Right atrium auricular region (tissue), 2 donors: Measurements from ENCODE around the gene THBS1. TPM values are rescaled to one million over a fixed set of nuclear protein-coding genes. Genes with fewer than 3 reads are reported as not detected.

Experiments
- DNase-seq: peaks from one replicate; pipeline ENCODE4 v3.0.0-alpha.2; 2019; ENCODE audit warnings: low spot score
- H3K27ac ChIP-seq, 2 donors: fragments of 200-600 bp; sonication (generic); 1 replicate in 1 of 2; 2 replicates in 1 of 2; pipeline ENCODE4 v1.5.1; 2016 to 2019
- H3K27me3 ChIP-seq, 2 donors: fragments of 200-600 bp; sonication (generic); one replicate each; pipeline versions ENCODE4 v1.5.1 to v1.6.0; 2017 to 2019
- H3K36me3 ChIP-seq: fragments of 200-600 bp; sonication (generic); one replicate; pipeline ENCODE4 v1.5.1; 2016
- H3K4me1 ChIP-seq, 2 donors: fragments of 200-600 bp; sonication (generic); one replicate each; pipeline versions ENCODE4 v1.5.1 to v1.6.0; 2017 to 2019
- H3K4me3 ChIP-seq, 2 donors: fragments of 200-600 bp; sonication (generic); 1 replicate in 1 of 2; 2 replicates in 1 of 2; pipeline ENCODE4 v1.5.1; 2017 to 2019; ENCODE audit warnings: mild to moderate bottlenecking in 1 of 2, moderate library complexity in 1 of 2
- H3K9me3 ChIP-seq, 2 donors: fragments of 200-600 bp; sonication (generic); one replicate each; pipeline ENCODE4 v1.5.1; 2019
- total RNA-seq, 2 donors: library from RNA; depleted of rRNA; stranded (reverse); fragments of >200 nt; gene quantifications; one replicate each; pipeline ENCODE4 v1.1.0, GENCODE V29; 2016
- TF ChIP-seq, protein P1 (sequence below), 2 donors: fragments of 200-600 bp; sonication (generic); IDR thresholded peaks; one replicate each; pipeline ENCODE4 v1.5.1; 2019; ENCODE audit warnings: antibody characterized with exemption in 2 of 2

THBS1 gene
- total RNA-seq, 2 donors from 2014 or later, result 67.8 to 205 TPM

DNA sequence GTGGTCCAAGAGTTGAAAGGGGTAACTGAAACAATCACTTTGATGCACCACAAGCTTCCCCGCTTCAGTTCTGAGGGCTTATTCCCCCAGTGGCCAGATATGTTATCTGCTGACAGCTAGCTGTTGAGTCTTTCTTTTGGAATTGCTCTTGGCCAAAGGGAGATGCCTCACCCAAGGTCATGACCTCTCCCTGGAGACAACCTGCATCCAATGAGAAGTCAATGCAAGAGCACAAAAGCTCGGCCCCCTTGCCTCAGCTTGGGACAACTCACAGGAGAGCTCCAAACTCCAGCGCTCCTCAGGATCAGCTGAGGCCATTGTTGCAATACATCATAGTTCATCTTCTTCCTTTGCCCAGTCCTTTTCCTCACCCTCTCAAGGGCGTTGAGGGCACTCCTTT, 31.0 kb upstream of the THBS1 start:
- H3K27ac ChIP-seq, result no peak overlapping the region
- TF ChIP-seq, protein P1, sequence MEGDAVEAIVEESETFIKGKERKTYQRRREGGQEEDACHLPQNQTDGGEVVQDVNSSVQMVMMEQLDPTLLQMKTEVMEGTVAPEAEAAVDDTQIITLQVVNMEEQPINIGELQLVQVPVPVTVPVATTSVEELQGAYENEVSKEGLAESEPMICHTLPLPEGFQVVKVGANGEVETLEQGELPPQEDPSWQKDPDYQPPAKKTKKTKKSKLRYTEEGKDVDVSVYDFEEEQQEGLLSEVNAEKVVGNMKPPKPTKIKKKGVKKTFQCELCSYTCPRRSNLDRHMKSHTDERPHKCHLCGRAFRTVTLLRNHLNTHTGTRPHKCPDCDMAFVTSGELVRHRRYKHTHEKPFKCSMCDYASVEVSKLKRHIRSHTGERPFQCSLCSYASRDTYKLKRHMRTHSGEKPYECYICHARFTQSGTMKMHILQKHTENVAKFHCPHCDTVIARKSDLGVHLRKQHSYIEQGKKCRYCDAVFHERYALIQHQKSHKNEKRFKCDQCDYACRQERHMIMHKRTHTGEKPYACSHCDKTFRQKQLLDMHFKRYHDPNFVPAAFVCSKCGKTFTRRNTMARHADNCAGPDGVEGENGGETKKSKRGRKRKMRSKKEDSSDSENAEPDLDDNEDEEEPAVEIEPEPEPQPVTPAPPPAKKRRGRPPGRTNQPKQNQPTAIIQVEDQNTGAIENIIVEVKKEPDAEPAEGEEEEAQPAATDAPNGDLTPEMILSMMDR (IDR thresholded peaks at IDR 0.05), result no peak
- peaks cover 0 to 10% of the 10 kb centered on the region in 2 donors for H3K9me3 ChIP-seq
- no peaks in the 10 kb centered on the region for H3K36me3 ChIP-seq
- H3K4me3 ChIP-seq, result no peak overlapping the region
- no peaks in the 10 kb centered on the region for H3K27me3 ChIP-seq
- H3K4me1 ChIP-seq, result peaks cover 0 to 5% of the 10 kb centered on the region in 2 donors
- peak; percentile 76 for DNase-seq

DNA sequence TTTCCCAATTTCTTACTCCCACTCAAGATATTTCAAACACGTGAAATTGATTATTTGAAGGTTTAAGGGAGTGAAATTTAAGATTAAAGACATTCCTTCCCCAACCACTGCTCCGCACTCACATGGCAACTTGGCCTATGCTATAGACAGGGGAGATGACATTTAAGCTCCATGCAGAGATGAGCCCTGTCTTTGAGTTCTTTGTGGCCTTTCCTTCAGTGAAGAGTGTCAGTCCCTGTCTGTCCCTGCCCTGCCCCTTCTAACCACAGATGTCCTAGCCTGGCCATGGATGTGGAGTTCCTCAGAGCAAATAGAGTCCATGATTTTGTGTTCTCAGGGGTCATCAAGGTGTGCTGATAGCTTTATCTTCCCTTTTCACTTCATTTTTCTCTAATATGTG, 29.4 kb upstream of the THBS1 start:
- no peak overlapping the region for H3K4me3 ChIP-seq
- no peak overlapping the region for H3K27ac ChIP-seq
- H3K9me3 ChIP-seq, result no peaks in the 10 kb centered on the region
- H3K27me3 ChIP-seq, result no peaks in the 10 kb centered on the region
- peaks cover 0 to 13% of the 10 kb centered on the region in 2 donors for H3K4me1 ChIP-seq
- DNase-seq, result no peak
- TF ChIP-seq, protein P1 (IDR thresholded peaks at IDR 0.05), result no peak
- no peaks in the 10 kb centered on the region for H3K36me3 ChIP-seq

DNA sequence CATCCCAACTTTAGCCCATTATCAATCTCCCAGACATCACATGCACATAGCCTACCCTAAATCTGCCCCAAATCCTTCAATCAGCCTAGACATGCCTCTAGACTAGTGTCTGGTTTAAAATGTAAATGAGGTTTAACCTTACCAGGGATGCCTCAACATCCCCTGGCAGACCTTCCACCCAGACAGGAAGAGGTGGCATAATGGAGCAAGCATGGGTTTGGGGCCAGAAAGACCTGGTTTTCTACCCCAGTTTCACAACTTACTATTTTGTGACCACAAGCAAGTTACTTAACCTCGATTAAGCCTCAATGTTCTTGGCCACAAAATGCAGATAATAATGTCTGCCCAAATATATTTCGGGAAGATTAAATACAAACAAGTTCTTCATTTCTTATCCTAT, 28.3 kb upstream of the THBS1 start:
- peaks cover 0 to 13% of the 10 kb centered on the region in 2 donors for H3K4me1 ChIP-seq
- no peaks in the 10 kb centered on the region for H3K27me3 ChIP-seq
- H3K9me3 ChIP-seq, result no peaks in the 10 kb centered on the region
- no peak overlapping the region for H3K27ac ChIP-seq
- TF ChIP-seq, protein P1 (IDR thresholded peaks at IDR 0.05), result no peak
- no peaks in the 10 kb centered on the region for H3K36me3 ChIP-seq
- no peak overlapping the region for H3K4me3 ChIP-seq
- no peak for DNase-seq

DNA sequence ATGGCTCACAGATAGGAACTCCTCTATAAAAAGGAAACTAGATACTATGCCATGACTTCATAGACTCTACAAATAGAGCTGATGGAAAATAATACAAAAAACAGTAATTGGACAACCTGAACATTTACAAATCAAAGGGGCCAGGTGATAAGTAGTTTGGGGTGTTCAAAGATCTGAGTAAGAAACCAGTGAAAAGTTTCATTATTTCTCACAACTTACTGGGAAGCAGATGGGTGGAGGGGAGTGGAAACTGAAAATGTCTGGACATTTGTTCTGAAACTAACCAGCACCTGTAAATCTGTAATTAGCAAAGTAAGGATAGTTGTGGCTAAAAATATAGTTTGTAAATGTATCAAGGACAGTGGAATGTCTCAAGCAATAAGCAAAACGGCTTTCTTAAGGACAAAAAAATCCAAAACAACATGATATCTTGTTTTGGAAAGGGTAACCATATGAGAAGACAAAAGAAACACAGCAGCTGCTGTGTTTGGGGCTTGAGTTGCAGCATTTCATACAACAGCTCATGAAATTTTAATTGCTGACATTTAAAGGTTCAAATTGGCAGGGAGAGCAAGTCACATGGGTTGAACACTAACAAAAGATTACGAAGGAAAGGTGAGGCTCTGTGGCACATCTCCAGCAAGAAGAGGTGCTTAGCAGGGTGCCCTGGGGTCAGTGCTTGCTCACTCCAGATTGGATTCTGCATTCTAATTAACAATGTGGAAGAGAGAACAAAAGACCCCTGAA, 26.8 kb upstream of the THBS1 start:
- H3K27ac ChIP-seq, result no peak overlapping the region
- DNase-seq, result no peak
- no peaks in the 10 kb centered on the region for H3K9me3 ChIP-seq
- H3K4me1 ChIP-seq, result peaks cover 0 to 13% of the 10 kb centered on the region in 2 donors
- H3K4me3 ChIP-seq, result no peak overlapping the region
- TF ChIP-seq, protein P1 (IDR thresholded peaks at IDR 0.05), result no peak
- H3K27me3 ChIP-seq, result no peaks in the 10 kb centered on the region
- H3K36me3 ChIP-seq, result no peaks in the 10 kb centered on the region

DNA sequence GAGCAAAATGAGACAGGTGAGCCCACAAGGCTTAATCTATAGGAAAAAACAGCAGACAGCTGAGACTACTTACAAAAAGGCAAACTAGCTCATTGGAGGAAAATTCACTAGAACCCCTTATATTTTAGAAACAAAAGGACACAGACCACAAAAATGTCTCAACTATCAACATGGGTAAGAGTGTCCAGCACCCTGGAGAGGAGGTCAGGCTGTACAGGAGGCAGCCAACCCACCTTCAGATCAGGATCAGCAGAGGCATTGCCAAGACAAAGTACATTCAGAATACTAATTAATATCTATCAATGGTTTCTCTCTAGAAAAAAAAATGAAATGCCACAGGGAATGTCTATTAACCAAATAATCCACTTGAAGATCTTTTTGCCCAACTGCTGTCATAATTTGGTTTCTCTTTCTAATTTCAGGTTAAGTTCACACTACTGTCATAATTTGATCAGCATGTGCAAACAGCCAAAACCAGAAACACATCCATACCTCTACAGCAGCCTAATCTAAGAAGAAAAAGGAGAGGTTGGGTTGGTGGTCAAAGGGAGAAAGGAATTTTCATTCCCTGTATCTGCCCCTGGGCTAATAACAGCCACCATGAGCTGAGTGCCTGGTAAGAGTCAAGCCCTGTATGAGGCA, 26.0 kb upstream of the THBS1 start:
- H3K27me3 ChIP-seq, result no peaks in the 10 kb centered on the region
- DNase-seq, result no peak
- H3K27ac ChIP-seq, result no peak overlapping the region
- TF ChIP-seq, protein P1 (IDR thresholded peaks at IDR 0.05), result no peak
- no peak overlapping the region for H3K4me3 ChIP-seq
- no peaks in the 10 kb centered on the region for H3K9me3 ChIP-seq
- no peaks in the 10 kb centered on the region for H3K36me3 ChIP-seq
- peaks cover 0 to 13% of the 10 kb centered on the region in 2 donors for H3K4me1 ChIP-seq
